Retinal pigment epithelial cell (primary cell): ENCODE measurements around the gene ILF2.
"Not testable (repeated sequence)": the region's sequence is repeated elsewhere in the genome, so short reads cannot be mapped to it uniquely, and the experiment has no call there.

Experiments
- DNase-seq: peaks from one replicate; pipeline ENCODE4 v3.0.0-alpha.2; 2010; ENCODE audit warnings: low read depth
- H3K4me3 ChIP-seq: 2 replicates; pipeline ENCODE4 v1.5.1; 2011; ENCODE audit warnings: mild to moderate bottlenecking, low read length, control low read depth, moderate library complexity
- TF ChIP-seq, protein P1 (sequence below): conservative IDR thresholded peaks from 2 replicates; pipeline ENCODE4 v1.5.1; 2011; ENCODE audit warnings: low read depth, low read length, control low read depth, inconsistent platforms

Gene ILF2

GRCh38 chr1:153670859-153671627 lies at the start of gene ILF2:
Gene ILF2 (minus strand): TSS chr1:153670993. CDS start chr1:153670922, 71 bp downstream.
- TF ChIP-seq, protein P1, sequence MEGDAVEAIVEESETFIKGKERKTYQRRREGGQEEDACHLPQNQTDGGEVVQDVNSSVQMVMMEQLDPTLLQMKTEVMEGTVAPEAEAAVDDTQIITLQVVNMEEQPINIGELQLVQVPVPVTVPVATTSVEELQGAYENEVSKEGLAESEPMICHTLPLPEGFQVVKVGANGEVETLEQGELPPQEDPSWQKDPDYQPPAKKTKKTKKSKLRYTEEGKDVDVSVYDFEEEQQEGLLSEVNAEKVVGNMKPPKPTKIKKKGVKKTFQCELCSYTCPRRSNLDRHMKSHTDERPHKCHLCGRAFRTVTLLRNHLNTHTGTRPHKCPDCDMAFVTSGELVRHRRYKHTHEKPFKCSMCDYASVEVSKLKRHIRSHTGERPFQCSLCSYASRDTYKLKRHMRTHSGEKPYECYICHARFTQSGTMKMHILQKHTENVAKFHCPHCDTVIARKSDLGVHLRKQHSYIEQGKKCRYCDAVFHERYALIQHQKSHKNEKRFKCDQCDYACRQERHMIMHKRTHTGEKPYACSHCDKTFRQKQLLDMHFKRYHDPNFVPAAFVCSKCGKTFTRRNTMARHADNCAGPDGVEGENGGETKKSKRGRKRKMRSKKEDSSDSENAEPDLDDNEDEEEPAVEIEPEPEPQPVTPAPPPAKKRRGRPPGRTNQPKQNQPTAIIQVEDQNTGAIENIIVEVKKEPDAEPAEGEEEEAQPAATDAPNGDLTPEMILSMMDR, result peak; percentile 27
- H3K4me3 ChIP-seq, result peak within 1 kb of the TSS; percentile 97
- DNase-seq, result peak; percentile 99

DNA sequence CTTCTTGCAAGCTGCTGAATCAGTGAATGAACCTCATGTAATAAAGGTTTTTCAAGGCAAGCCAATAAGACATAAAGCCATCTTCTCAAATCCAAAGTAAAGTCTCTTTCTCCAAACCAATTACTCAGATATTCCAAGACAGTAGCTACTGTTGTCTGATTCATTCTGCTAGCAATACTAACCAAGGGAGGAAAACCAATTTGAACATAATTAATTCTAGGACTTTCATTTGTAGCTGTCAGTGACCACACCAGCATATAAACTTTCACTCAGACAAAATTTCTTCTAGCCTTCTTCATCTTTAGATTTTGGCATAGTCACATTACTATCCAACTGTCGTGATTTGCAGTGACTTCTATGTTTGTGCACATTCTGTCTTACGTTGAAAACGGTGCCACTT lies 46.5 kb upstream of the ILF2 start:
- no peak overlapping the region for H3K4me3 ChIP-seq
- no peak for DNase-seq
- TF ChIP-seq, protein P1, result no peak

DNA sequence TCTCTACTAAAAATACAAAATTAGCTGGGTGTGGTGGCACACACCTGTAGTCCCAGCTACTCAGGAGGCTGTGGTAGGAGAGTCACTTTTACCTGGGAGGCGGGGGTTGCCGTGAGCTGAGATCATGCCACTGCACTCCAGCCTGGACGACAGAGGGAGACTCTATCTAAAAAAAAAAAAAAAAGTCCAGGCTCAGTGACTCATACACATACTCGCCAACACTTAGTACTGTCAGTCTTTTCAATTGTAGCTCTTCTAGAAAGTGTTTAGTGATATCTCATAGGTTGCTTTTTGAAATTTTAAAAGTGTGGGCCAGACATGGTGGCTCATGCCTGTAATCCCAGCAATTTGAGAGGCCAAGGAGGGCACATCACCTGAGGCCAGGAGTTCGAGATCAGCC lies 45.4 kb upstream of the ILF2 start:
- not testable (repeated sequence) for DNase-seq

GRCh38 chr1:153711026-153711425 lies 40.2 kb upstream of the ILF2 start:
- no peak overlapping the region for H3K4me3 ChIP-seq
- no peak for DNase-seq
- TF ChIP-seq, protein P1, result no peak

More for the DNA sequence above, 45.4 kb upstream of the ILF2 start:
- H3K4me3 ChIP-seq, result not testable (repeated sequence)

- TF ChIP-seq, protein P1, result no peak
- DNase-seq, result no peak
- no peak overlapping the region for H3K4me3 ChIP-seq
Measured at GRCh38 chr1:153705484-153705883, 34.7 kb upstream of the ILF2 start.

DNA sequence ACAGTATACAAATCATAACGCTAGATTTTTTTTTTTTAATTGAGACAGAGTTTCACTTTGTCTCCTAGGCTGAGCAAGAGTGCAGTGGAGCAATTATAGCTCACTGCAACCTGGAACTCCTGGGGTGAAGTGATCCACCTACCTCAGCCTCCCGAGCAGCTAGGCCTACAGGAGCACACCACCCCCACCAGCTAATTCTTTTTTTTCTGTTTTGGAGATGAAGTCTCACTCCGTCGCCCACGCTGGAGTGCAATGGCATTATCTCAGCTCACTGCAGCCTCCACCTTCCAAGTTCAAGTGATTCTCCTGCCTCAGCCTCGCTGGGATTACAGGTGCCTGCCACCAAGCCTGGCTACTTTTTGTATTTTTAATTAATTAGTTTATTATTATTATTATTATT lies 29.0 kb upstream of the ILF2 start:
- DNase-seq, result no peak
- TF ChIP-seq, protein P1, result no peak
- H3K4me3 ChIP-seq, result no peak overlapping the region

DNA sequence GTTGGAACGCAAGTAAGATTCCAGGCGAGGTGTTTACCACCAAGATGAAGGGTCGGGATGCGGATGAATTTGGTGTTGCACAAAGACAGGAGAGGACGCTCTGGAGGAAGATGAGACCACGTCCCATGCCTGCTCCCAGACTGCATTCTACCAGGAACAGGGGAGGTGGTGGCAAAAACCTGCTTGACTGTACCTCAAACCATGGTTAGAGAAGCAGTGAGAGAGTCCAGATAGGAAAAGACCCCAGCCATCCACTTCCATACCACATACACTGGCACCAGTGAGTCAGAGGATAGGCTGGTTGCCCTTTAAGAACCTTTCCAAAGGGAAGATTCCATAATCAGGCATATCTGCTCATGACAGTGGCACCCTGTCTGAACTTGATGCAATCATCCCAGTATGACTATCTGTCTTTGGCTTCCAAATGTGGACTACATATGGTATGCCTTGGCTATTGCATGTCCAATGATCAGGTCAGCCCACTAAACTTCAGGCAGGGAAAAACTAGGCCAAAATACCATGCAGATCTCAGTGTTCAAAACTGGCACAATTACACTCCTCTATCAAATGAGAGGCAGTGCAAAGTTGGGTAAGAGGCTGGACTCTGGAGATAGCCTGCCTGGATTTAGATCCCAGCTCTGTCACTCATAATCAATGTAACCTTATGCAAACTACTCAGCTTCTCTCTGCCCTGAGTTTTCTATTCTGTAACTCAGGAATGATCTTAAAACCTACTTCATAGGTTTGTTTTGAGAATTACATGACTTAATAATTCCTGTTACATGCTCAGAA lies 28.3 kb upstream of the ILF2 start:
- TF ChIP-seq, protein P1, result no peak
- no peak for DNase-seq
- H3K4me3 ChIP-seq, result no peak overlapping the region
